K562 (cell line): Measurements from ENCODE around the gene OBSL1. TPM values are rescaled to one million over a fixed set of nuclear protein-coding genes. Genes with fewer than 3 reads are reported as not detected.

Source experiments
- ATAC-seq: fragments of 200-7000 bp; cut with Tn5 transposase; 3 replicates; pipeline ENCODE4 v1.9.1; 2020; ENCODE audit warnings: moderate library complexity
- BruUV-seq: library from RNA; stranded (reverse); fragments of 400-500 nt; replicated peaks from 2 replicates; lab custom pipeline; 2021; lab: Mats Ljungman, UMichigan
- CTCF ChIA-PET: fragments of 300-600 bp; formaldehyde crosslinking; extraction: SDS; loops from one replicate; lab custom pipeline; 2021; ENCODE audit warnings: low intra/inter-chr PET ratio; lab: Yijun Ruan, JAX
- POLR2A ChIA-PET: fragments of 300-600, 350-650 bp; sonication (Branson Sonifier 250); formaldehyde crosslinking; extraction: SDS; loops from one replicate; lab custom pipeline; 2021; ENCODE audit warnings: antibody characterized with exemption, inconsistent platforms; lab: Yijun Ruan, JAX
- DNase-seq, 4 experiments: peaks; one replicate each; pipeline versions ENCODE4 v3.0.0 to v3.0.0-alpha.2; 2011 to 2018; ENCODE audit warnings: low spot score in 3 of 4, mixed read lengths in 3 of 4; ENCODE audit errors: extremely low read depth in 1 of 4
- FAIRE-seq: peaks from 2 replicates; lab custom pipeline; 2011; peaks lifted over from hg19 to GRCh38; lab: Jason Lieb, UNC
- H2AFZ ChIP-seq: 2 replicates; pipeline ENCODE4 v1.6.0; 2011; ENCODE audit warnings: low read depth, low read length, control low read depth, inconsistent platforms
- H3K27ac ChIP-seq: fragments of 200-600 bp; 3 replicates; pipeline ENCODE4 v1.8.0; 2011; ENCODE audit warnings: low read depth, mild to moderate bottlenecking, control low read depth, inconsistent platforms, low read length, moderate library complexity, mixed read lengths; ENCODE audit errors: extremely low read depth
- H3K27me3 ChIP-seq, 2 experiments: fragments of 300-600 bp in 1 of 2; 2 replicates in 1 of 2; 3 replicates in 1 of 2; pipeline versions ENCODE4 v1.6.0 to v1.8.0; 2011; ENCODE audit warnings: inconsistent platforms in 2 of 2, low read length in 2 of 2, mild to moderate bottlenecking in 1 of 2, mixed read lengths in 1 of 2, moderate library complexity in 1 of 2; ENCODE audit not compliant: control insufficient read depth in 2 of 2, insufficient read depth in 2 of 2
- H3K36me3 ChIP-seq: fragments of 300-600 bp; 3 replicates; pipeline ENCODE4 v1.8.0; 2011; ENCODE audit warnings: mild to moderate bottlenecking, low read length, inconsistent platforms; ENCODE audit not compliant: control insufficient read depth, insufficient read depth
- H3K4me1 ChIP-seq, 2 experiments: fragments of 200-600 bp in 1 of 2; replicated peaks in 1 of 2; 2 replicates in 1 of 2; 3 replicates in 1 of 2; pipeline versions ENCODE4 v1.5.1 to v1.8.0; 2011; ENCODE audit warnings: inconsistent platforms in 2 of 2, low read length in 2 of 2, mild to moderate bottlenecking in 1 of 2, mixed read lengths in 1 of 2, moderate library complexity in 1 of 2; ENCODE audit not compliant: control insufficient read depth in 2 of 2, insufficient read depth in 2 of 2
- H3K4me2 ChIP-seq: 2 replicates; pipeline ENCODE4 v1.6.1; 2011; ENCODE audit warnings: low read length, control low read depth, inconsistent platforms, mixed read lengths; ENCODE audit not compliant: insufficient read depth
- H3K4me3 ChIP-seq: fragments of 200-600 bp; sonication (generic), shearing (Covaris generic); 2 replicates; pipeline ENCODE4 v1.5.1; 2016; ENCODE audit warnings: control low read depth, inconsistent platforms
- H3K79me2 ChIP-seq: fragments of 200-600 bp; 3 replicates; pipeline ENCODE4 v1.8.0; 2011; ENCODE audit warnings: low read length, inconsistent platforms; ENCODE audit not compliant: control insufficient read depth, insufficient read depth
- H3K9ac ChIP-seq, 2 experiments: 2 replicates each; pipeline versions ENCODE4 v1.6.0 to v1.6.1; 2011; ENCODE audit warnings: low read depth in 2 of 2, low read length in 2 of 2, control low read depth in 1 of 2, inconsistent platforms in 1 of 2, mild to moderate bottlenecking in 1 of 2, mixed read lengths in 1 of 2; ENCODE audit not compliant: insufficient read depth in 1 of 2
- H3K9me1 ChIP-seq: one replicate; pipeline ENCODE4 v1.6.0; 2011; ENCODE audit warnings: inconsistent platforms, mild to moderate bottlenecking, low read length, moderate library complexity; ENCODE audit not compliant: control insufficient read depth, insufficient read depth
- H3K9me3 ChIP-seq: replicated peaks from 2 replicates; pipeline ENCODE4 v1.5.1; 2011; ENCODE audit warnings: low read depth, low read length, inconsistent platforms; ENCODE audit not compliant: control insufficient read depth, insufficient read depth
- H4K20me1 ChIP-seq: replicated peaks from 2 replicates; pipeline ENCODE4 v1.6.1; 2011; ENCODE audit warnings: low read length, inconsistent platforms, mixed read lengths; ENCODE audit not compliant: control insufficient read depth, insufficient read depth
- CBX2 ChIP-seq: fragments of 200-600 bp; sonication (generic); IDR thresholded peaks from one replicate; pipeline ENCODE4 v1.6.1; 2012; ENCODE audit warnings: mild to moderate bottlenecking, low read length, inconsistent platforms; ENCODE audit not compliant: insufficient read depth, poor library complexity, severe bottlenecking
- CEBPB ChIP-seq: fragments of 450-650 bp; IDR thresholded peaks from 2 replicates; pipeline ENCODE4 v1.6.1; 2016; ENCODE audit warnings: missing genetic modification characterization, missing compliant biosample characterization
- CEBPG ChIP-seq, 3 experiments: fragments of 200-800 bp in 1 of 3; sonication (Bioruptor generic) in 1 of 3; sonication (generic) in 1 of 3; formaldehyde crosslinking in 1 of 3; IDR thresholded peaks in 2 of 3; conservative IDR thresholded peaks in 1 of 3; 2 replicates each; pipeline versions ENCODE4 v1.6.1 to v1.8.0; 2016 to 2022; ENCODE audit warnings: missing compliant biosample characterization in 2 of 3, missing genetic modification characterization in 2 of 3, mild to moderate bottlenecking in 1 of 3, missing genetic modification reagents in 1 of 3
- WGBS: fragments of 100-300 bp; shearing (Covaris generic); methylation state at CpG from one replicate; pipeline ENCODE4 v1.1.6; 2016; ENCODE audit warnings: low coverage, mixed read lengths; ENCODE audit not compliant: insufficient coverage; ENCODE audit errors: missing lambda C conversion rate; 5-methylcytosine and 5-hydroxymethylcytosine counted together
- in situ Hi-C: fragments of 300-500 bp; cut with MboI; formaldehyde crosslinking; loops from 4 replicates; pipeline ENCODE4 v1.15.0; 2018; ENCODE audit warnings: inconsistent platforms, mixed read lengths
- intact Hi-C: fragments of 100-400 bp; cut with micrococcal nuclease; formaldehyde crosslinking; loops from 2 replicates; pipeline ENCODE4 v1.14.2; 2022
- polyA plus RNA-seq, 8 experiments: library from polyadenylated mRNA; depleted of rRNA in 4 of 8; stranded (reverse) in 5 of 8; unstranded in 3 of 8; fragments of >200 nt; fragmentation: Nextera tagmentation in 2 of 8; fragmentation: Illumina TruSeq in 1 of 8; extraction: Ambion mirVana in 2 of 8; extraction: Trizol in 1 of 8; gene quantifications; 2 replicates each; pipeline versions ENCODE4 v1.2.1 to v1.2.3, GENCODE V29; 2011 to 2014; ENCODE audit warnings: inconsistent platforms in 1 of 8, missing spikeins in 1 of 8
- total RNA-seq, 7 experiments: library from RNA; depleted of rRNA in 6 of 7; stranded (reverse); fragments of >200 nt in 6 of 7; fragmentation: Illumina TruSeq in 2 of 7; extraction: Trizol in 2 of 7; gene quantifications; 2 replicates each; pipeline versions ENCODE4 v1.2.1 to v1.2.3, GENCODE V29; 2011 to 2021; ENCODE audit warnings: low replicate concordance in 1 of 7

OBSL1 gene
- total and polyA plus RNA-seq, 9 of the 15 experiments (the other 6 are each of a cell fraction or from before 2014, with no cell fraction given), result 1.2 to 26.6 (median 8.6) TPM

- H3K4me1 ChIP-seq, result peaks cover 25 to 31% of the 10 kb centered on the region in 2 experiments; a peak in 4 of 5 replicates
- no peak for FAIRE-seq
- no peaks in the 10 kb centered on the region for H3K9me1 ChIP-seq
- no peak for ATAC-seq
- H3K4me3 ChIP-seq, result no peak overlapping the region
- TF ChIP-seq CBX2 (no peak), CEBPB (tag) (peak; percentile 95), CEBPG (CRISPR knock-in tag; IDR thresholded peaks at IDR 0.05) (0 out of 2 replicates have a peak, but pooled peaks have one; percentile 27), CEBPG (tag; conservative IDR thresholded peaks at IDR 0.05 in 1 of 2, IDR thresholded peaks at IDR 0.05 in 1 of 2) (peak; percentile 60 to 80)
- H3K9me3 ChIP-seq, result no peaks in the 10 kb centered on the region
- peak overlapping the region; percentile 73; the same call in 1 of the 2 replicates for H2AFZ ChIP-seq
- H3K36me3 ChIP-seq, result no peaks in the 10 kb centered on the region
- no peak overlapping the region for H3K9ac ChIP-seq
- no peak for DNase-seq
- WGBS, result 49% methylated on average over 7 of the region's 8 CpGs
- no TSS peak for BruUV-seq
- intact Hi-C loops (no loop called here), in situ Hi-C loops (no loop called here)
- CTCF ChIA-PET, result no interaction called here
- no peaks in the 10 kb centered on the region for H3K79me2 ChIP-seq
- H4K20me1 ChIP-seq, result no peaks in the 10 kb centered on the region
- H3K27me3 ChIP-seq, result no peaks in the 10 kb centered on the region
- POLR2A ChIA-PET, result no interaction called here
- H3K27ac ChIP-seq, result no peak overlapping the region
- H3K4me2 ChIP-seq, result no peak overlapping the region
Observed at GRCh38 chr2:219578811-219579613, 7.7 kb upstream of the OBSL1 start.
